NCI-H1694 (cell line): Measurements from ENCODE around the gene USP47.
"Not testable (repeated sequence)": the region's sequence is repeated elsewhere in the genome, so short reads cannot be mapped to it uniquely, and the experiment has no call there.

Source experiments
- DNase-seq: peaks from one replicate; lab custom pipeline; 2025; lab: John Stamatoyannopoulos, UW

USP47 gene

DNA sequence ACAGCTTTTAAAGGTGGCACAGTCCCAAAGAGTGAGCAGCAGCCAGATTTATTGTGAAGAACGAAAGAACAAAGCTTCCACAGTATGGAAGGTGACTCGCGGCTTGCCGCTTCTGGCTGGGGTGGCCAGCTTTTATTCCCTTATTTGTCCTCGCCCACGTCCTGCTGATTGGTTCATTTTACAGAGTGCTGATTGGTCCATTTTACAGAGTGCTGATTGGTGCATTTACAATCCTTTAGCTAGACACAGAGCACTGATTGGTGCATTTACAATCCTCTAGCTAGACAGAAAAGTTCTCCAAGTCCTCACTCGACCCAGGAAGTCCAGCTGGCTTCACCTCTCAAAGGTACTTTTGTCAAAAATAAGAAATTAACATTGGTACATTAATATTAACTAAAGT lies 10.4 kb upstream of the USP47 start:
- not testable (repeated sequence) for DNase-seq

DNA sequence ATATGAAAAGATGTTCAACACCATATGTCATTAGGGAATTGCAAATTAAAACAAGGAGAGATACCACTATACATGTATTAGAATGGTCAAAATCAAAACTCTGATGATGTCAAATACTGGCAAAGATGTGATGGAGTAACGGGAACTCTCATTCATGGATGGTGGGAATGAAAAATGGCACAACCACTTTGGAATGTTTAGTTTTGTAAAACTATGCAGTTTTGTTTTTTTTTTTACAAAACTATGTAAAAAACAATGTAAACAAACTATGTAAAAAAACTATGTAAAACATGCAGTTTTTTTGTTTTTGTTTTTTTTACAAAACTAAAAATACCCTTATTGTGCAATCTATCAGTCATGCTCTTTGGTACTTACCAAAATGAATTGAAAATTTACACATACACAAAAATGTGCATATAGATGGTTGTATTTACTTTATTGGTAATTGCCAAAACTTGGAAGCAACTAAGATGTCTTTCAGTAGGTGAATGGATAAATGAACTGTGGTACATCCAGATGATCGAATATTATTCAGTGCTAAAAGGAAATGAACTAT lies 5.0 kb upstream of the USP47 start:
- DNase-seq: no peak

DNA sequence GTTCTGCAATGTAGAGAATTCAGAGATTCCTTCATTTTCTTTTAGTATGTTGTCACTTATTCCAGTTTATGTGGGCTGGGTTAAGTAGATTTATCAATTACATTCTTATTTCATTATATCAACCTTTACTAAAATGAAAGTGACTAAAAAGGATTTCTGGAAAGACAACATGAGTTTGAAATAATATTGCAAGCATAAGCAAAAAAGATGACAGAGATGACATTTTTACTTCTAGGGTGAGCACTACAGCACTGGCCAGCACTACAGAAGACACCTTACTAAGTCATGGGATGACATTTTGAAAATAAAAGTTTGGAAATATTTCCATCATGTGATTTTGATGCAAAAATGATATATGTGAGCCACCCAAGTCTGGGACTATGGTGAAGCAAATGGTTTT lies 2.1 kb upstream of the USP47 start:
- DNase-seq: no peak

DNA sequence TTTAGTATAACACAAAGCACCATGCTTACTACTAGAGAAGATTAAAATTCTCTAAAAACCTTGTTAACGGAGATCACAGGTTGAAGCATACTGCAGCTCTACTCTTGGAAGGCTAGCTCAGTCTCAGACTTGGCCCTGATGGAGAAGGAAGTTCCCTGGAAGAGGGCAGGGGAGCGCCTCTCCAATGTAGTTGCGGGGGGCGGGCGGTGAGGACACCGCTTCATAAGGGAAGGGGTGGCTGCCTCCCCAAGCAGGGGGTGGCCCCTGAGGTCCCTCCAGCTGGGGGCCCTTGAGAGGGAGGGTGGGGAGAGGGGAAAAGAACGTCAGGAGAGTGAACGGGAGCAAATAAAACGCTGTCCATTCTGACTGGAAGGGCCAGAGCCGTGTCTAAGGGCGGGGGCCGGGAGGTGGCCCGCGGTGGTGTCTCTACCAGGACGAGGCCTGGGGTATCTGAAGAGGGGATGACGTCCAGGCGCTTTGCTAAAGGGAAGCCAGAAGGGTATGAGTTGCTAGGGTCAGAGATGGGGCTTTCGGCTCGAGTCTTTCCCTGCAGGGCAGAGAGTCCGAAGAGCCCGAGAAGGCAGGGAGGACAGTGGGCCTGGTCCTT lies 553 bp upstream of the USP47 start:
- DNase-seq: no peak

- DNase-seq: peak; percentile 23
These were observed 743 bp downstream of the USP47 start for GRCh38 chr11:11842421-11843008.

- DNase-seq: no peak
These were observed 1.4 kb downstream of the USP47 start for GRCh38 chr11:11843211-11843621.

- DNase-seq: no peak
These were observed 1.9 kb downstream of the USP47 start for GRCh38 chr11:11843642-11844041.

DNA sequence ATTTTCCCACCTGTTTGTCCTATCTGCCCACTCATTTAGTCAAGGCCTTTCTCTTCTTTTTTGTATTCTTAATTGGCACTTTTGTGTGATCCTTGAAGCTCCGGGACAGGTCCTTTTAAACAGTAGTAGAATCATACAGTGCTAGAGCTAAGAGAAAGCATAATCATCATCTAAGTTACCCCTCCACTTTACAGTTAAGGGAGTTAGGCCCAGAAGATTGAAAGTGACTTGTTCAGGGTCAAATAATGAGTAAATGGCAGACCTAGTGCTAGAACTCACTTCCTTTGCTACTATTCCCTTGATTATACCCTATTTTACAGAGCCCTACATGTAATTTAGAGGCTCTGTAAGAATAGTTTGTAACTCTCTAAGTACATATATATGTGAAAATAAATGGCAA lies 2.5 kb downstream of the USP47 start:
- DNase-seq: no peak

DNA sequence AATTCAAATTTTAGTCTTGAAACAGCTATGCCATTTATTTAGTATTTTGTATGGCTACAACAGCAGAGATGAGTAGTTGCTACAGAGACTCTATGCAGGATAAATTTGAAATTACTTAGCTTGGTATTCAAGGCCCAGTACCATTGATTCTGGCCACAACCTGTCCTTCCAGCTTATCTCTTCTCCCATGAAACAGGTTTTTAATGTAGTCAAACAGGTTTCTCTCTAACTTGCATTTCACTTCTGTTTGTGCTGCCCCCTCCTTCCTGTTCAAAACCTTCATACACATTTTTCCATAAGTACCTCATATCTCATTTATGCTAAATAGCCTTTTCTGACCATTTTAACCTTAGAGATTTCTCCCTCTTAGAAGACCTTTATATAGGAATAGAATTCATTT lies 3.3 kb downstream of the USP47 start:
- DNase-seq: no peak

GRCh38 chr11:11845551-11845950 lies 3.8 kb downstream of the USP47 start:
- no peak for DNase-seq

- no peak for DNase-seq
These were observed 5.3 kb downstream of the USP47 start for GRCh38 chr11:11847082-11847481.

GRCh38 chr11:11848891-11849746 lies 7.3 kb downstream of the USP47 start:
- DNase-seq: peak; percentile 7

DNA sequence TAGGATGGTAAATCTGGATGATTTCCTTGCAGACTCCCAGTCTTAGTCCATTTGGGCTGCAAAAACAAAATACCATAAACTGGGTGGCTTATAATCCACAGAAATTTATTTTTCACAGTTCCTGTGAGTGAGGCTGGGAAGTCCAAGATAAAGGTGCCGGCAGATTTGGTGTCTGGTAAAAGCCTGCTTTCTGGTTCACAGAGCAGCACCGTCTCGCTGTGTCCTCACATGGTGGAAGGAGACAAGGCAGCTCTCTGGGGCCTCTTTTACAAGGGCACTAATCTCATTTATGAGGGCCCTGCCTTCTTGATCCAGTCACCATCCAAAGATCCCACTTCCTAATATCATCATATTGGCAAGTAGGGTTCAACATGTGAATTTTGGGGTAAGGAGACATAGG lies 8.9 kb downstream of the USP47 start:
- DNase-seq: no peak

DNA sequence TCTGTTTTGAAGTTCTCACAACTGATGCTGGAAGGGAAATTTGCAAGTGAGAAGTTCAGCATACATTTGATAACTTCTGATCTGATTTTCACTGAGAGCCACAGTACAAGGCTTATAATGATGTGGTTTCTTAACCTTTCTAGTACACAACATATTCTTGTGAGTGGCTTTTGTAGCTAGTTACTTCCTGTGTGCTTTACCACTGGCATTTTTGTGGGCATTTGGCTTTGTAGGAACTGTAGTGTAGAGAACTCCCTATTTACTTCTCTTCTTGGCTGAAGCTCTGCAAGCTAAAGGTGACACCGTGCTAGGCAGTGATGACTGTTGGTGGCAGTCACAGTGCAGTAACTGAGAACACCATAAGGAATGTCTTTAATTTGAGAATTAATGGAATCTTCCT lies 14.9 kb downstream of the USP47 start:
- no peak for DNase-seq

- DNase-seq: no peak
These were observed 16.0 kb downstream of the USP47 start for GRCh38 chr11:11857769-11858168.

DNA sequence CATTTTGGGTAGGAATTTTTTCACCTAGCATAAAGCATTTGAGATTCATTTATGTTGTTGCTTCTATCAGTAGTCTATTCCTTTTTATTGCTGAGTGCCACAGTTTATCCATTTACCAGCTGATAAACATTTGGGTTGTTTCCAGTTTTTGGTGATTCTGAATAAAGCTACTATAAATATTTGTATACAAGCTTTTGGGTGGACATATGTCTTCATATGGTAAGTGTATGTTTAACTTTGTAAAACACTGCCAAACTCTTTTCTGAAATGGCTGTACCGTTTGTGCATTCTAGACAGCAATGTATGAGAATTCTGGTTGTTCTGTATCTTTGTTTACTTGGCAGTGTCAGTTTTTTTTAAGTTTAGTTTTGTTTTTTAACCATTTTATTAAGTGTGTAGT lies 16.9 kb downstream of the USP47 start:
- DNase-seq: no peak

DNA sequence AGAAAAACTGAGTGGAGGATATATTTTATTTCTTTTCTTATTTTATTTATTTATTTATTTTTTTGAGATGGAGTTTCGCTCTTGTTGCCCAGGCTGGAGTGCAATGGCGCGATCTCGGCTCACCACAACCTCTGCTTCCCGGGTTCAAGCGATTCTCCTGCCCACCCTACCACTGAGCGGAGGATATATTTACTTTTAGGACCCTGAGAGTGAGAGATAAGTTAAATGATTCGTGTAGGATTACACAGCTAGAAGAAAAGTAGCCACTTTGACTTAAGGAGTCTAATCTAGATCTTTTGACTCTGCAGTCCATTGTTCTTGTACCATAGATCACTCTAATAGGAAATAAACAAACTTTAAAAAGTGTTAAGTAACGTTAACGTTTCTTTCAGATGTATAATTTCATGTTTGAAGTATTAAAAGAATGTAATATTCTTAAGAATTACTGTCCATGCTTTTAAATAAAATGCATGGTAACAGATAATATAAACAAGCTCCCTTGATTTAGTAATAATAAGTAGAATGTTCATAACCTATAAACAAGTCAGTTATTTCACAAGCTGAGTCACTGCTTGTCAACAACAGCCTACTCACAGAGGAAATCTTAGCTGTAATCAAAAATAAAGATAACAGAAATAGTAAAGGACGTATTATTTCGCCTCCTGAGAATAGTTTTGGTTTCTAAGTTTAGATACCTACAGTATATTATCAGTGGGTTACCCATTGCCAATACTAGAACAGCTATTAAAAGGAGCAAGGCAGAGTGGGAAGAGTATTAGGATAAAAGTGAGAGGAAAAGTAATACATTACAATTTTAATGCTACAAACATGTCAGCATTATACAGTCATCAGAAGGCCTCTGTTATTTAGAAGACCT lies 18.6 kb downstream of the USP47 start:
- DNase-seq: no peak

DNA sequence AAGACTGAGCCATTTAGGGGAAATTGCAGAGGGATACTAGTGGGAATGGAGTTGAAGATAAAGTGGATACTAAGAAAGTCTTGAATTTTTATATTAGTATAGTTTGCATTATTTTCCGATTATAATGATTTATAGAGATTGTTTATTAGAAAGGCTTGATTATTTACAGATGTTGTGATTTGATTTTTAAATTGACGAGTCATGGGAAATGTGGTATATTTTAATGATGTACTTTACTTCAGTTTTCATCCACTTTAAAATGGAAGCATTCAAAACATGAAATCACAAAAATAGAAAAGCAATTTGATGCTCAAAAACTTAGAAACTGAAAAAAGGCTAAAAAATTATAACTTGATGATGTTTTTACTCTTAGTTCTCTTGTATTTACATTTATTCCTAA lies 21.2 kb downstream of the USP47 start:
- DNase-seq: no peak

DNA sequence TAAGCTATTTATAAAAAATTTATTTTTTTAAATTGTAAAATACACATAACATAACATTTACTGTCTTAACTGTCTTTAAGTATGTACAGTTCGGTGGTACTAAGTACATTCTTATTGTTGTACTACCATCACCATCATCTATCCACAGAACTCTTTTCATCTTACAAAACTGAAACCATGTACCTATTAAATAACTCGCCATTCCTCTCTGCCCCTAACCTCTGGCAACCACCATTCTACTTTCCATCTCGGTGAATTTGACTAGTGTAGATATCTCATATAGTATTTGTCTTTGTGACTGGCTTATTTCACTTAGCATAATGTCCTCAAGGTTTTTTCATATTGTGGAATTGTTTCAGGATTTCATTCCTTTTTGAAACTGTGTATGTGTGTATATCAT lies 22.6 kb downstream of the USP47 start:
- no peak for DNase-seq

DNA sequence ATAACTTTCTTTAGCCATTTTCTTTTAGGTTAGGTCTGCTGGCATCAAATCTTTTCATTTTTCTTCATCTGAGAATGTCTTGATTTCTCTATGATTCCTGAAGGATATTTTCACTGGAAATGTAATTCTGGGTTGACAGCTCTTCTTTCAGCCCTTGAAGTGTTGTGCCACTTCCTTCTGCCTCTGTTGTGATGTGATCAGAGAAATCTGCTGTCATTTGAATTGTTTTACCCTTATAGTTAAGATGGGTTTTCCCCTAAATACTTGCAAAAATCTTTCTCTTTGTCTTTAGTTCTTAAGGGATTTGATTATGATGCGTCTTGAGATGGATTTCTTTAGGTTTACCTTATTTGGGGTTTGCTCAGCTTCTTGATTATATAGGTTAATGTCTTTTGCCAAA lies 23.0 kb downstream of the USP47 start:
- no peak for DNase-seq

GRCh38 chr11:11865449-11865848 lies 23.7 kb downstream of the USP47 start:
- no peak for DNase-seq

GRCh38 chr11:11866203-11866602 lies 24.4 kb downstream of the USP47 start:
- DNase-seq: no peak
